Measurements from ENCODE around the gene ITGB8. TPM values are rescaled to one million over a fixed set of nuclear protein-coding genes. Genes with fewer than 3 reads are reported as not detected.

The ITGB8 gene
- total RNA-seq, 4 donors from 2014 or later: 14.0 to 33.6 (median 17.7) TPM

- DNase-seq: no peak
- TF ChIP-seq POLR2A (IDR thresholded peaks at IDR 0.05): no peak
- no peak for TF ChIP-seq CTCF (IDR thresholded peaks at IDR 0.05)
- Histone ChIP-seq H3K27ac (no peak overlapping the region), H3K4me3 (replicated peaks in 1 of 3) (no peak overlapping the region), H3K27me3 (no peaks in the 10 kb centered on the region), H3K36me3 (no peaks in the 10 kb centered on the region), H3K9me3 (no peaks in the 10 kb centered on the region), H3K4me1 (no peaks in the 10 kb centered on the region)
- intact Hi-C loops (cut with DNase I): no loop called here
Observed at GRCh38 chr7:20438248-20438647, 107.5 kb downstream of the ITGB8 start.

GRCh38 chr7:20438694-20439376 is 108.1 kb downstream of the ITGB8 start:
- Histone ChIP-seq H3K36me3 (no peaks in the 10 kb centered on the region), H3K9me3 (no peaks in the 10 kb centered on the region), H3K4me1 (no peaks in the 10 kb centered on the region), H3K27ac (no peak overlapping the region), H3K27me3 (no peaks in the 10 kb centered on the region), H3K4me3 (replicated peaks in 1 of 3) (no peak overlapping the region)
- intact Hi-C loops (cut with DNase I): no loop called here
- TF ChIP-seq POLR2A (IDR thresholded peaks at IDR 0.05): no peak
- TF ChIP-seq CTCF (IDR thresholded peaks at IDR 0.05): no peak
- no peak for DNase-seq
- WGBS, 2 donors: 70 to 89% methylated on average over 7 of the region's 7 CpGs

GRCh38 chr7:20439416-20440185 is 108.9 kb downstream of the ITGB8 start:
- H3K36me3 ChIP-seq: no peaks in the 10 kb centered on the region
- H3K4me1 ChIP-seq: no peaks in the 10 kb centered on the region
- H3K4me3 ChIP-seq (replicated peaks in 1 of 3): no peak overlapping the region
- intact Hi-C loops (cut with DNase I): no loop called here
- no peaks in the 10 kb centered on the region for H3K9me3 ChIP-seq
- 79 to 88% methylated on average over 8 to 10 of the region's 10 CpGs for WGBS, 2 donors
- no peak for DNase-seq
- H3K27ac ChIP-seq: no peak overlapping the region
- H3K27me3 ChIP-seq: no peaks in the 10 kb centered on the region
- TF ChIP-seq POLR2A (IDR thresholded peaks at IDR 0.05) (no peak), CTCF (IDR thresholded peaks at IDR 0.05) (no peak)

- DNase-seq: peak; percentile 2 to 9
- Histone ChIP-seq H3K36me3 (no peaks in the 10 kb centered on the region), H3K4me3 (replicated peaks in 1 of 3) (no peak overlapping the region), H3K9me3 (no peaks in the 10 kb centered on the region), H3K27me3 (no peaks in the 10 kb centered on the region), H3K4me1 (no peaks in the 10 kb centered on the region), H3K27ac (no peak overlapping the region)
- TF ChIP-seq POLR2A (IDR thresholded peaks at IDR 0.05): no peak
- peak in 1 of 6 experiments; percentile 16 for TF ChIP-seq CTCF (IDR thresholded peaks at IDR 0.05)
- 76 to 81% methylated on average over 9 of the region's 9 CpGs for WGBS, 2 donors
- intact Hi-C loops (cut with DNase I): no loop called here
Observed at GRCh38 chr7:20440472-20441105, 109.9 kb downstream of the ITGB8 start.

- intact Hi-C loops (cut with DNase I): no loop called here
- 72 to 82% methylated on average over 4 of the region's 4 CpGs for WGBS, 2 donors
Observed at GRCh38 chr7:20441346-20441745, 110.6 kb downstream of the ITGB8 start.

More at GRCh38 chr7:20441346-20441745, 110.6 kb downstream of the ITGB8 start:
- Histone ChIP-seq H3K27ac (no peak overlapping the region), H3K27me3 (no peaks in the 10 kb centered on the region), H3K4me1 (no peaks in the 10 kb centered on the region), H3K9me3 (no peaks in the 10 kb centered on the region), H3K36me3 (no peaks in the 10 kb centered on the region), H3K4me3 (replicated peaks in 1 of 3) (no peak overlapping the region)
- DNase-seq: no peak
- TF ChIP-seq POLR2A (IDR thresholded peaks at IDR 0.05): no peak
- no peak for TF ChIP-seq CTCF (IDR thresholded peaks at IDR 0.05)

Data from thyroid gland (tissue), 4 donors.